GM12801 (cell line): Measurements from ENCODE around the gene LRMDA.

Experiments used
- TF ChIP-seq, protein P1 (sequence below): IDR thresholded peaks from one replicate; pipeline ENCODE4 v1.5.1; 2011; ENCODE audit warnings: control low read depth; ENCODE audit not compliant: insufficient read length; ENCODE audit errors: extremely low read depth

Gene LRMDA

GRCh38 chr10:75761289-75761688 is 329.9 kb downstream of the LRMDA start:
- TF ChIP-seq, protein P1, sequence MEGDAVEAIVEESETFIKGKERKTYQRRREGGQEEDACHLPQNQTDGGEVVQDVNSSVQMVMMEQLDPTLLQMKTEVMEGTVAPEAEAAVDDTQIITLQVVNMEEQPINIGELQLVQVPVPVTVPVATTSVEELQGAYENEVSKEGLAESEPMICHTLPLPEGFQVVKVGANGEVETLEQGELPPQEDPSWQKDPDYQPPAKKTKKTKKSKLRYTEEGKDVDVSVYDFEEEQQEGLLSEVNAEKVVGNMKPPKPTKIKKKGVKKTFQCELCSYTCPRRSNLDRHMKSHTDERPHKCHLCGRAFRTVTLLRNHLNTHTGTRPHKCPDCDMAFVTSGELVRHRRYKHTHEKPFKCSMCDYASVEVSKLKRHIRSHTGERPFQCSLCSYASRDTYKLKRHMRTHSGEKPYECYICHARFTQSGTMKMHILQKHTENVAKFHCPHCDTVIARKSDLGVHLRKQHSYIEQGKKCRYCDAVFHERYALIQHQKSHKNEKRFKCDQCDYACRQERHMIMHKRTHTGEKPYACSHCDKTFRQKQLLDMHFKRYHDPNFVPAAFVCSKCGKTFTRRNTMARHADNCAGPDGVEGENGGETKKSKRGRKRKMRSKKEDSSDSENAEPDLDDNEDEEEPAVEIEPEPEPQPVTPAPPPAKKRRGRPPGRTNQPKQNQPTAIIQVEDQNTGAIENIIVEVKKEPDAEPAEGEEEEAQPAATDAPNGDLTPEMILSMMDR = no peak

GRCh38 chr10:75762431-75762802 is 331.0 kb downstream of the LRMDA start:
- TF ChIP-seq, protein P1 = no peak

DNA sequence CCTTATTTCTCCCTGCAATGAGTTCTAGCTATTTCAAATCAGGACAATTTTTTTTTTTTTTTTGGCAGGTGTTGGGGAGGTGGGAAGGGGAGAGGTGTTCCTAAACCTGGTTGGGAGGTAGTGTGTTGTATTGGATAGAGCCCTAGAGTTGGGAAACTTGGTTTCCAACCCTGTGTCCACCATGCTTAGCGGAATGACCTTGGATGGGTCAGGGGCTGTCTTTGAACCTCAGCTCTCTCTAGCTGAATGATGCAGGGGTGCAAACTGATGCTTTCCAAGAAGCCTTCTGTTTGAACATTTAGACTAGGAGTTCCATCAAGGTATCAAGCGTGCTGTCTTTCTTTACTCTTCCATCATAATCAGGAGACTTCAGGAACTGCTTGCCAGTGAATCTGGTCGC is 332.2 kb downstream of the LRMDA start:
- TF ChIP-seq, protein P1 = no peak

DNA sequence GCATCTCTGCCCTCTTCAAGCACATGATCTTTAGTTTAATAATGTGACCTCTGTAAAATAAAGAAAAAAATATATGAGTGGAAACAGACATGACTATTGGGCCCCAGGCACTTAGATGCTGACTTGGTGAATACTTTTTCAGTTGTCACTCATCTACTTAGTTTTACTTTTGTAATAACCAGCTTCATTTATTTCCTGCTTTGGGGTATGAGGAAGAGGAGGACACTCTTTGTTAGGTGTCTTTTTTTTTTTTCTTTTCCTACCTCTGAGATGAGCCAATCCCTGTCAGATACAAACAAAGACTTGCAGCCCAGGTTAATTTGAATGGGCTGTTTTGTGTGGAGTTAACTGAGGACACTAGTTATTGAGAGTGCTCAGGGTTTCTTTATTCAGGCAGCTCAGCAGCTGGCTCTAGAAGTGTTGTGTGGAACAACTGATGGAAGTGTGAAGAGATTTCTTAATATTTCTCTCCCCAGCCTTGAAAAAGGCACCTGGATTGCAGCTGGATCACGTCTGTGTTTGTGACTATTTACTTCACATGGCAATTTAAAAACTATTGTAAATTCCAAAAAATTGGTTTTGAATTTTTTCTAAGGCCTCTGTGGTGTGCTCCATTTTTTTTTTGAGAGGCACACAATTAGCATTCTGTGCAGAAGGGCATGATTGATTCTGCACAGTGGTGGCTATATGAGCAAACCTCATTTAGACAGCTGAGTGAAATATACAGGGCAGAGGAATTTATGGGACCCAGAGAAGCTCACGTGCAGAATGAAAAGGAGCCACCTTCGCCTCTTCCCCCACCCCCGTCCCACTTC is 333.8 kb downstream of the LRMDA start:
- TF ChIP-seq, protein P1 = no peak

DNA sequence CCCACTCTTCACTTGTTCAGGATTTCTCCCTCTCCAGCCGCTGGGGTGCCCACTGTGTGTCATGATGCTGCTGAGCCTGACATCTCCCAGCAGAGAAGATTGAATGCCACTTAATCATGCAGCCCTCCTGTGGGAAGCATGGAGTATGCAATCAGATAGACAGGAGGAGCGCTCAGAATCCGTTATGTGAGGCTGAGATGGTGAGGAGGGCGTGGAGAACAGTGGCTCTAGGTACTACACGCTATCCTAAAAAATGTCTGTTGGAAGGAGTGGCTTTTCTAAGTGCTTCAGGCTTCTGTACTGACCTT is 334.3 kb downstream of the LRMDA start:
- TF ChIP-seq, protein P1 = no peak

DNA sequence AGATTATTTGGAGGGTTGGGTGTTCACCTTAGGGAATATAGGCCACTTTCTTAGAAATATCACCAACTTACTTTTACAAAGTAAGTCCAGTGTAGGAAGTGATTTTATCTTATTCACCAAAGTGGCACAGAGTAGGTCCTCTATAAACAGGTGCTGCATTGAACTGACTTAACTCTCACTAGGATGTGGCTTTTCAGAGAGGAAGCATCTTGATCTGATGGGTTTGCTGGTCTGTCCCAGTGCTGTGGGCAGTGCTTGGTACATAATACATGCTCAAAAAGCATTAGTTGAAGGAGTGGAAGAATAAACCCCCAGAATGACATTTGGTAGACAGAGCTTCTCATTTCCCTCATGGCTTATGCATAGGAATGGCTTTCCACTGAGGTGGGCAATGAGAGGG is 334.7 kb downstream of the LRMDA start:
- TF ChIP-seq, protein P1 = no peak

GRCh38 chr10:75770626-75771081 is 339.2 kb downstream of the LRMDA start:
- TF ChIP-seq, protein P1 = no peak
